HG02943 (cell line): ENCODE results near the gene BCL2L1.

Experiments used
- ATAC-seq: cut with Tn5 transposase; IDR thresholded peaks from one replicate; pipeline ENCODE4 v1.9.1; 2021; ENCODE audit warnings: mild to moderate bottlenecking, low read depth, moderate library complexity; ENCODE audit not compliant: unreplicated experiment

The BCL2L1 gene

GRCh38 chr20:31710423-31711108 lies 12.1 kb downstream of the BCL2L1 start:
- no peak for ATAC-seq

- ATAC-seq: no peak
These were observed 12.7 kb downstream of the BCL2L1 start for GRCh38 chr20:31709939-31710338.

GRCh38 chr20:31708736-31709534 lies 13.7 kb downstream of the BCL2L1 start:
- no peak for ATAC-seq

DNA sequence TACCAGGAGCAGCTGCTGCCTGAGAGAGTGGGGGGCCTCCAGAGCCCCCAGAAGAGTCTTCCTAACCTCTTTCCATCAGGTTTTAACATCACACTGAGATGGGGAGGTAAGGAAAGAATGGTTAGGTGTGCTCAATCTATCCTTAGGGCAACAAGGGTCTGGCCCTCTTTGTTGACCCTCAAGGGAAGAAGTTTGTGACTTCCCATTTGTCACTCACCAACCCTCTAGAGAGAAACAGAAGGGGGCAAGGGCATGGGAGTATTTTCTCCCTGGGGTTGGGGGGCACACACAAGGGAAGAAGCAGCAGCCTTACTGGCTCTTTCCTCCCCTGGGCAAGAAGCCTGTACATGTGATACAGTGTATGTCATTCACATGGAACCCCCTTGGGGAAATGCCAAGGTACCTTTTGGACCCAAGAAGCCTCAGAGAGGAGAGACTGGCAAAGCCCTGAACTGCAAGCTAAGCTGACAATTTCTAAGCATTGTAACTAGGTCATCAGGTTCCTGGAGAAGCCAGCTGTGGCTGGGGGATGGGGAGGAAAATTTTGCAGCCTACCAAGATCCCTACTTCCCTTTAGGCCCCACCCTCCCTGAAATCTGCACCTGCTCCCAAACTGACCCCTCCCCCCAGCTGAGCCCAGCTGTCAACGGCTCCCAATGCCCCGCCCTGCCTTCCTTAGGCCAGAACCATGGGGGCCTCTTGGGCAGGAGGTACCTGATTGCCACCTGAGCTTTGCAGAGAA lies 14.5 kb downstream of the BCL2L1 start:
- ATAC-seq: no peak

GRCh38 chr20:31707258-31707615 lies 15.4 kb downstream of the BCL2L1 start:
- ATAC-seq: no peak

GRCh38 chr20:31706607-31707257 lies 15.9 kb downstream of the BCL2L1 start:
- no peak for ATAC-seq

DNA sequence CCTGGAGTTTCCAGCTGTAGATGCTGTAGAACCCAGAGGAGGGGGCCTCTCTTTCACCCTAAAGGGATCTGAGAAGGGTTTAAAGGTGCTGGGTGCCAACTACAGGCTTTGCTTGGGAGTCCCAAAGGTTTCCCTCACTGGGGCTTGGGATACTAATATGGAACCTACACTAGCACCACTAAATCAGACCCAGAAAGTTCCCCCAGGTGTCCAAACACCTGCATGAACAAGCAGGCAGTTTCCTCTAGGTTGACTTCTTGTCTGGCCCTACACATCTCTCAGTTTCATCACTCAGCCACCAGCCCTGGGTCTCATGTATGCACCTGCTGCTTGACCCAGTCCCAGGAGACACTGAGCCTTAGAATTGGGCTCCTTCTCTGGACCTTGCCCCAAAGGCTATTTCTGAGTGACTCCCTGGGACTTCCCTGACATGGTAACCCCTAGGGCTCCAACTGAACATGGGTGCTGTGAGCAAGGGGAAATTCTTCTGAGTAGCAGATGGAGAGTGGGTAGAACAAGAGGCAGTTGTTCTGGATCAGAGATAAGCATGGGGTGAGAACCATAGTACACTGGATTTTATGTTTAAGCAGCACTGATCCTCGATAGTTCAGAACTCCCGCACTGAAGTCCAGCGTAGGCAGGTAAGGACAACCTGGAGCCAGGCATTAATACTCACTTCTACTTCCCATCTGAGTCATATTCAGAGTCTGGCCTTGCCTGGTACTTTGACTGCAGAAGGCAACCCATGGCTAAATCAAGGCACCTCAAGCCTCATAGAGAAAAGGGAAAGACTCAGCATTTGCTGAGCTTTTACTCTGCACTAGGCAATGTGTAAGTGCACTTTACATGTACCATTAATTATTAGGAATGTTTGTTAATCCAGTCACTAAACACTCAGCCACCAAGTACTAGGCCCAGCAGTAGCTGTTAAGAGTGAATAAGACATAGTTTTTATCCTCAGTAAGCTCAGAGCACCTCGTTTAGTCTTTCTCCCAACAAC lies 16.8 kb downstream of the BCL2L1 start:
- peak; percentile 89 for ATAC-seq

- ATAC-seq: no peak
These were observed 17.5 kb downstream of the BCL2L1 start for GRCh38 chr20:31705191-31705590.

- ATAC-seq: no peak
These were observed 18.2 kb downstream of the BCL2L1 start for GRCh38 chr20:31704225-31705119.

DNA sequence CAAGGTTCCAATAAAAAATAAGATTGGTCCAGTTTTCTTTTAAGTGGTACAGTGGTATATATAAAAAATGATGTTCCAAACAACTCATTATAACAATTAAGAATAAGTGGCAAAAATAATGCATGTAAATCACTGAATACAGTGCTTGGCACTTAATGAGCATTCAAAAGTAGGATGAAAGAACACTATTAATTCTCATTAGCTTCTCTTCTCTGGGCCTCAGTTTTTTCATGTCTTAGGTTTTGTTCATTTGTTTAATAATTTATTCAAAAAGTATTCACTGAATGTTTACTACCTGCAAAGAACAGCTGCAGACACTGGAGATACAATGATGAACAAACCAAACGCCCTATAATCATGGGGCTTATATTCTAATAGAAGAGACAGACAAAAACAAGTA lies 21.1 kb downstream of the BCL2L1 start:
- no peak for ATAC-seq

GRCh38 chr20:31700747-31701146 lies 21.9 kb downstream of the BCL2L1 start:
- no peak for ATAC-seq

DNA sequence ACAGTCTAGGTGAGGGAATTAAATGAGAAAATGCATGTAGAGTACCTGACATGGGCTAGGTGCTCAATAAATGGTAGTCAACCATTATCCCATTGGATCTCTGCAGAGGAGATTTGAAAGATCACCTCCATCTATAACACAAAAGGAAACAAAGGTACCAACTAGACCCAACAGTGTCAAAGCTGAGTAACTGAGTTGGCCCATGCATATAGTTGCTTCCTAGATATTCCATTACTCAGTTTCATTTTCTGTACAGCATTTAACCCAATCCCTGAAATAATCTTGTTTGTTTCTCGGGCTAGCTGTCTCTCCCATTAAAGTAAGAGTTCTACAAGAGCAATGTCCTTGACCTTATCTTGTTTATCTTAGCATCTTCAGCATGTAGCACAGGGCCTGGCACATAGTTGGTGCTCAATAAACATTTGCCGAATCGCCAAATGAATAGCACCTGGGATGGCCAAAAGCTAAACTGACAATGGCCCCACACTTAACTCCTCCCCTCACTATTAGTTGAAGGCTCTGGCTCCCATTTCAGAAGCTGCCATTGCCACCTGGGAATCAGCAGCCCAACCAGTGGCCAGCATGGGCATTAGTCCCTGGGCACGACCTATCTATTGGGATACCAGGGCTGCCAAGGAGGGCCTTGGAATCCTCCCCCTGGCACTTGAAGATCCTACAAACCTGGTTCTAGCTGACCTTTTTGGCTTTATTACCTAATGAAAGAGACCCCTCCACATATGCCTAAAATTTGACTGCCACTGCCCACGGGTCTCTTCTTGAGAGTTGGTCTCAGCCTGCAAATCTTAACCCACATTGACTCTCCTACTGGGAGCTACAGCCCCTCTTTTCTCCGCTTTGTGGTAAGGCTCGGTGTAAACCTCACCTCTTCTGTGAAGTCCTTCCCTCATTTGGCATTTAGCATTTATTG lies 22.6 kb downstream of the BCL2L1 start:
- ATAC-seq: no peak

GRCh38 chr20:31698803-31699718 lies 23.6 kb downstream of the BCL2L1 start:
- peak; percentile 81 for ATAC-seq

DNA sequence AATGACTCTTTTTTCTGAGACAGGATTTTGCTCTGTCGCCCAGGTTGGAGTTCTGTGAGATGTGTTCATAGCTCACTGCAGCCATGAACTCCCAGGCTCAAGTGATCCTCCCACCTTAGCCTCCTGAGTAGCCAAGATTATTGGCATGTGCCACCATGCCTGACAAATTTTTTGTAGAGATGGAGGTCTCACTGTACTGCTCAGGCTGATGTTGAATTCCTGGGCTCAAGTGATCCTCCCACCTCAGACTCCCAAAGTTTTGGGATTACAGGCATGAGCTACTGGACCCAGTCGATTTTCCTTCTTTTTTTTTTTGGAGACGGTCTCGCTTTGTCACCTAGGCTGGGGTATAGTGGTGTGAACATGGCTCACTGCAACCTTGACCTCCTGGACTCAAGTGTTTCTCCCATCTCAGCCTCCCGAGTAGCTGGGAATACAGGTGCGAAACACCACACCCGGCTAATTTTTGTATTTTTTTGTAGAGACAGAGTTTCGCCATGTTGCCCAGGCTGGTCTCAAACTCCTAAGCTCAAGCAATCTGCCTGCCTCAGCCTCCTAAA lies 24.3 kb downstream of the BCL2L1 start:
- no peak for ATAC-seq

DNA sequence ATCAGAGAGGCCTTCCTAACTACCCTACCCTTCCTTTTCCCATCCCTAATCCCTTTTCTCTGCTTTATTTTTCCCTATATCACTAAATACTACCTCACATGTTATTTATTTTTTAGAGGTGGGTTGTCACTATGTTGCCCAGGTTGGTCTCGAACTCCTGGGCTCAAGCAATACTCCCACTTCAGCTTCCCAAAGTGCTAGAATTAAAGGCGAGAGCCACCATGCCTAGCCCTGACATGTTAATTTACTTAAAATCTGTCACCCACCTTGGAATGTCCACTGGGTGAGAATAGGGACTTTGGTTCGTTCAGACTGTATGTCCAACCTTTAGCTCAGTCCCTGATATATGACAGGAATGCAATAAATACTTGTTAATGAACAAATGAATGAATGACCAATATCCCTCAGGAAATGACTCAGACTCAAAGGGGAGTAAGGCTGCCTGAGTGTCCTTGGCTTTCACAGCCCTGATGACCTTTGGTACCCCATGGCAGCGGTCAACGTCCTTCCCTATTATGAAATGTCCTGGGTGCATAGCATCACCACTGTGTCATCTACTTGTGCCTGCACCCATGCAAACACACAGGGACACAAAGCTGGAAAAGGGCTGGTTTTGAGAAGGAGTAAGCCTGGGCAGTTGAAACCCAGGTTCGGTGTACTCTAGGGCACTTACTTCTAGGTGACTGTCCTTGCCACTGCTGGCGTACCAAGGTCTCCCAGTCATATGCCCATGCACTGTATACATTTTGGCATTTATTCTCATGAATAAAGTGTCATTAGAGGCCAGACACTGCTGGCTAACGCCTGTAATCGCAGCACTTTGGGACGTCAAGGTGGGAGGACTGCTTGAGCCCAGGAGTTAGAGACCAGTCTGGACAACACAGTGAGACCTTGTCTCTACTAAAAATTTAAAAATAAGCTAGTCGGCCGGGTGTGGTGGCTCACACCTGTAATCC lies 26.5 kb downstream of the BCL2L1 start:
- no peak for ATAC-seq
